NCI-H1417 treated with DMSO at 0.1 percent for 48 hours (cell line): ENCODE measurements around the gene INPP1.

Source experiments
- DNase-seq: peaks from one replicate; lab custom pipeline; 2025; lab: John Stamatoyannopoulos, UW

Gene INPP1

GRCh38 chr2:190362894-190363293 lies 19.5 kb downstream of the INPP1 start:
- DNase-seq: no peak

- no peak for DNase-seq
Measured at GRCh38 chr2:190365499-190366204, 22.3 kb downstream of the INPP1 start.

- no peak for DNase-seq
Measured at GRCh38 chr2:190366248-190366753, 22.9 kb downstream of the INPP1 start.

- no peak for DNase-seq
Measured at GRCh38 chr2:190367091-190367490, 23.7 kb downstream of the INPP1 start.

- no peak for DNase-seq
Measured at GRCh38 chr2:190369635-190370034, 26.2 kb downstream of the INPP1 start.

GRCh38 chr2:190376083-190376482 lies 32.7 kb downstream of the INPP1 start:
- no peak for DNase-seq

- DNase-seq: no peak
Measured at GRCh38 chr2:190376591-190377245, 33.3 kb downstream of the INPP1 start.

GRCh38 chr2:190378880-190379237 lies 35.5 kb downstream of the INPP1 start:
- DNase-seq: no peak

GRCh38 chr2:190379249-190379964 lies 36.0 kb downstream of the INPP1 start:
- DNase-seq: peak; percentile 18

GRCh38 chr2:190380962-190381412 lies 37.6 kb downstream of the INPP1 start:
- DNase-seq: no peak

GRCh38 chr2:190382851-190383250 lies 39.5 kb downstream of the INPP1 start:
- DNase-seq: no peak

- DNase-seq: no peak
Measured at GRCh38 chr2:190387422-190387821, 44.0 kb downstream of the INPP1 start.

GRCh38 chr2:190396271-190396670 lies 52.9 kb downstream of the INPP1 start:
- no peak for DNase-seq

- no peak for DNase-seq
Measured at GRCh38 chr2:190402986-190403603, 59.7 kb downstream of the INPP1 start.

- no peak for DNase-seq
Measured at GRCh38 chr2:190404487-190404886, 61.1 kb downstream of the INPP1 start.

GRCh38 chr2:190405070-190405469 lies 61.7 kb downstream of the INPP1 start:
- DNase-seq: no peak

GRCh38 chr2:190405995-190406394 lies 62.6 kb downstream of the INPP1 start:
- DNase-seq: no peak

- no peak for DNase-seq
Measured at GRCh38 chr2:190406805-190407204, 63.4 kb downstream of the INPP1 start.

- no peak for DNase-seq
Measured at GRCh38 chr2:190407246-190407661, 63.9 kb downstream of the INPP1 start.

- no peak for DNase-seq
Measured at GRCh38 chr2:190407662-190408537, 64.5 kb downstream of the INPP1 start, which contains the start of gene MFSD6. MFSD6 (plus strand) TSS chr2:190408355; CDS start chr2:190436030, 27,675 bp downstream.
